HepG2 (cell line): ENCODE measurements around the gene ATE1. TPM values are rescaled to one million over a fixed set of nuclear protein-coding genes. Genes with fewer than 3 reads are reported as not detected.

ENCODE experiments used
- ATF2 ChIP-seq: sonication (generic); formaldehyde crosslinking; IDR thresholded peaks from 2 replicates; pipeline ENCODE4 v1.4.0; 2020; ENCODE audit warnings: missing genetic modification reagents
- DMAP1 ChIP-seq: IDR thresholded peaks from 2 replicates; pipeline ENCODE4 v1.6.1; 2016
- ETS1 ChIP-seq: sonication (generic); formaldehyde crosslinking; IDR thresholded peaks from 2 replicates; pipeline ENCODE4 v1.4.0; 2020; ENCODE audit warnings: missing genetic modification reagents
- FOXO4 ChIP-seq: sonication (generic); formaldehyde crosslinking; conservative IDR thresholded peaks from 2 replicates; pipeline ENCODE4 v1.8.1; 2023; ENCODE audit warnings: missing genetic modification reagents
- HIC2 ChIP-seq: sonication (generic); formaldehyde crosslinking; IDR thresholded peaks from 2 replicates; pipeline ENCODE4 v1.9.0; 2022; ENCODE audit warnings: low read depth, missing genetic modification reagents
- HOXA5 ChIP-seq: sonication (generic); formaldehyde crosslinking; IDR thresholded peaks from 2 replicates; pipeline ENCODE4 v1.4.0; 2020; ENCODE audit warnings: missing genetic modification reagents
- HOXA7 ChIP-seq: sonication (generic); formaldehyde crosslinking; IDR thresholded peaks from 2 replicates; pipeline ENCODE4 v1.8.1; 2022; ENCODE audit warnings: mild to moderate bottlenecking, missing genetic modification reagents, moderate library complexity
- LRRFIP1 ChIP-seq: sonication (generic); formaldehyde crosslinking; conservative IDR thresholded peaks from 2 replicates; pipeline ENCODE4 v1.4.0; 2020; ENCODE audit warnings: missing genetic modification reagents
- NBN ChIP-seq: fragments of 450-650 bp; conservative IDR thresholded peaks from 2 replicates; pipeline ENCODE4 v1.6.1; 2017
- PHF5A ChIP-seq: IDR thresholded peaks from one replicate; pipeline ENCODE4 v1.6.1; 2018; ENCODE audit warnings: low read depth, missing genetic modification reagents; ENCODE audit not compliant: unreplicated experiment
- RFXANK ChIP-seq: IDR thresholded peaks from 2 replicates; pipeline ENCODE4 v1.6.1; 2016
- XBP1 ChIP-seq: sonication (generic); formaldehyde crosslinking; IDR thresholded peaks from 2 replicates; pipeline ENCODE4 v1.5.0; 2020; ENCODE audit warnings: missing genetic modification reagents
- ZBTB39 ChIP-seq: sonication (generic); formaldehyde crosslinking; IDR thresholded peaks from 2 replicates; pipeline ENCODE4 v1.5.0; 2020; ENCODE audit warnings: missing genetic modification reagents
- ZNF10 ChIP-seq: sonication (generic); formaldehyde crosslinking; IDR thresholded peaks from 2 replicates; pipeline ENCODE4 v1.4.0; 2020; ENCODE audit warnings: mild to moderate bottlenecking, low read depth, missing genetic modification reagents, borderline replicate concordance
- ZNF280D ChIP-seq: sonication (generic); formaldehyde crosslinking; IDR thresholded peaks from 2 replicates; pipeline ENCODE4 v1.5.1; 2020; ENCODE audit warnings: mild to moderate bottlenecking, missing genetic modification reagents
- polyA plus RNA-seq, 8 experiments: library from polyadenylated mRNA; depleted of rRNA in 3 of 8; stranded (reverse) in 7 of 8; unstranded in 1 of 8; fragments of >200 nt; fragmentation: Illumina TruSeq in 4 of 8; extraction: Trizol in 4 of 8; gene quantifications; 2 replicates each; pipeline versions ENCODE4 v1.2.1 to v1.2.3, GENCODE V29; 2011 to 2016; ENCODE audit warnings: low read depth in 4 of 8, missing spikeins in 1 of 8, mixed read lengths in 1 of 8; ENCODE audit not compliant: insufficient read depth in 1 of 8
- total RNA-seq, 5 experiments: library from RNA; depleted of rRNA; stranded (reverse); fragments of >200 nt; fragmentation: Illumina TruSeq; extraction: Trizol; gene quantifications; 2 replicates each; pipeline ENCODE4 v1.2.3, GENCODE V29; 2016; ENCODE audit warnings: low read depth in 1 of 5

The ATE1 gene
- total and polyA plus RNA-seq, 2 of the 13 experiments (the other 11 are each of a cell fraction or from before 2014, with no cell fraction given), result 17.5 to 42.2 TPM

GRCh38 chr10:121974535-121975294, 46.9 kb upstream of the ATE1 start, which contains the start of gene NSMCE4A (continued):
- TF ChIP-seq ZNF10 (CRISPR knock-in tag) (no peak), RFXANK (CRISPR knock-in tag) (no peak), HIC2 (CRISPR knock-in tag) (no peak), PHF5A (CRISPR knock-in tag) (no peak), ZNF280D (CRISPR knock-in tag) (no peak), LRRFIP1 (CRISPR knock-in tag) (no peak), HOXA5 (CRISPR knock-in tag) (peak; percentile 68), ETS1 (no peak), HOXA7 (CRISPR knock-in tag) (no peak), ZBTB39 (no peak), NBN (no peak), XBP1 (CRISPR knock-in tag) (no peak), DMAP1 (CRISPR knock-in tag) (peak; percentile 34; the same call in 1 of the 2 replicates), ATF2 (CRISPR knock-in tag) (no peak), FOXO4 (no peak)
